Measurements from ENCODE around the gene FAM111B. TPM values are rescaled to one million over a fixed set of nuclear protein-coding genes. Genes with fewer than 3 reads are reported as not detected.

FAM111B gene
- total RNA-seq, 4 donors from 2014 or later = 0.37 to 1.7 (median 0.40) TPM

- Histone ChIP-seq H3K9me3 (no peaks in the 10 kb centered on the region), H3K27me3 (no peaks in the 10 kb centered on the region), H3K4me1 (peaks cover 0 to 44% (median 22%) of the 10 kb centered on the region in 4 donors), H3K4me3 (peak within 1 kb of the TSS; percentile 42 to 77 (median 64)), H3K27ac (peak within 1 kb of the TSS; percentile 91 to 95 (median 94)), H3K36me3 (no peaks in the 10 kb centered on the region)
- WGBS, 2 donors (ENCODE audit: low coverage in 1 of 2) = 0% methylated on average over 5 to 50 of the region's 50 CpGs
- in situ Hi-C loops (cut with MboI; ENCODE audit: low pct_ligation_motif_present in 1 of 4, low pct_unique_long_range_greater_than_20kb in 1 of 4, low sequenced_read_pairs in 3 of 4) (loop anchor here in 1 of 4 donors (10.0 kb wide), 1 partner anchor 568 kb away; the partner anchor contains the start of genes LPXN and ZFP91), intact Hi-C loops (cut with DNase I; ENCODE audit: low total_unique reads) (no loop called here)
- DNase-seq = peak; percentile 93
- TF ChIP-seq POLR2A (IDR thresholded peaks at IDR 0.05) (peak; percentile 66), CTCF (IDR thresholded peaks at IDR 0.05) (peak in 1 of 5 experiments; percentile 35), EP300 (IDR thresholded peaks at IDR 0.05; ENCODE audit: low read depth) (no peak), POLR2AphosphoS5 (IDR thresholded peaks at IDR 0.05) (peak; percentile 49 to 79 (median 71))
Measured at GRCh38 chr11:59142530-59143507, 35.8 kb downstream of the FAM111B start, which contains the start of gene FAM111A. TSS of gene FAM111A (plus strand) at chr11:59142856. CDS start at chr11:59148873, 6,017 bp downstream.

GRCh38 chr11:59144096-59144495 is 37.1 kb downstream of the FAM111B start:
- in situ Hi-C loops (cut with MboI; ENCODE audit: low pct_ligation_motif_present in 1 of 4, low pct_unique_long_range_greater_than_20kb in 1 of 4, low sequenced_read_pairs in 3 of 4) (loop anchor here in 1 of 4 donors (10.0 kb wide), 1 partner anchor 569 kb away; the partner anchor contains the start of genes LPXN and ZFP91), intact Hi-C loops (cut with DNase I; ENCODE audit: low total_unique reads) (no loop called here)
- 71 to 100% methylated on average over 1 of the region's 1 CpG for WGBS, 2 donors (ENCODE audit: low coverage in 1 of 2)
- H3K9me3 ChIP-seq = no peaks in the 10 kb centered on the region
- no peaks in the 10 kb centered on the region for H3K27me3 ChIP-seq
- peak overlapping the region; percentile 91 to 95 (median 94) for H3K27ac ChIP-seq
- TF ChIP-seq CTCF (IDR thresholded peaks at IDR 0.05) (no peak), POLR2A (IDR thresholded peaks at IDR 0.05) (no peak), EP300 (IDR thresholded peaks at IDR 0.05; ENCODE audit: low read depth) (no peak), POLR2AphosphoS5 (IDR thresholded peaks at IDR 0.05) (no peak)
- peaks cover 0 to 44% (median 22%) of the 10 kb centered on the region in 4 donors for H3K4me1 ChIP-seq
- no peak for DNase-seq
- H3K36me3 ChIP-seq = no peaks in the 10 kb centered on the region
- H3K4me3 ChIP-seq = peak overlapping the region in 3 of 4 donors; percentile 38 to 77 (median 41)

DNA sequence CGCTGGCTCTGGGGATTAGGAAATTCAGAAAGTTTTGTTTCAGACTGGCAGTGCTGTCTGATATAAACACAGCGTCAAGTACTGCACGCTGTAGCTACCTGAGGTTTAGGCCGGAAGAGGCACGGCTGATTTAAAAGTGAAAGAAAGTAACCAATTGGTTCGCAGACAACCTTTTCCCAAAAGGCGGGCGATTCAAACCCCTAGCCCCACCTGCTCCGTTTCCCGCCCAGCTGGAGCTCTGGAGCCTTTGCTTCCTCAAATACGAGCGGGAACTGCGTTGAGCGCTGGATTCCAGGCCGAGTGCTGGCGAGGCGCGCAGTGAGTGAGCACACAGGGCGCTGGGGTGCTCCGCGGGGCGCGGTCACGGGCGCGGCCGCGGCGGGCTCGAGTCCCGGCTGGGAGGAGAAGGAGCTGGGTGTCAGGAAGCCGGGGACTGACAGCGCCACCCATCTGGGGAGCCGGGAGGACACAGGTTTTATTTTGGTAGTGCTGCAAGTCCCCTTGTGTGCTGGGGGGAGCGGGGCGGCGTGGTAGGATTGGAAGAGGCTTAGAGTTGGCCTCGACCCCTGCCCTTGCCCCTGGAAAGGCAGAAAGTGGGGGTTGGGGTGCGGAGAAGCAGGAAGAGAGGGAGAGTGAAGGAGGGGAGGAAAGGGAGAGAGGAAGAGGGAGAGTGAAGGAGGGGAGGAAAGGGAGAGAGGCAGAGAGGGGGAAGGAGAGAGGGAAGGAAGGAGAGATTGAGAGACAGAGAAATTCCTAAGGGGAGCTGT is 37.7 kb downstream of the FAM111B start:
- in situ Hi-C loops (cut with MboI; ENCODE audit: low pct_ligation_motif_present in 1 of 4, low pct_unique_long_range_greater_than_20kb in 1 of 4, low sequenced_read_pairs in 3 of 4) (loop anchor here in 1 of 4 donors (10.0 kb wide), 1 partner anchor 570 kb away; the partner anchor contains the start of genes LPXN and ZFP91), intact Hi-C loops (cut with DNase I; ENCODE audit: low total_unique reads) (no loop called here)
- H3K4me3 ChIP-seq = peak overlapping the region; percentile 13 to 77 (median 40)
- DNase-seq = peak; percentile 89
- TF ChIP-seq CTCF (IDR thresholded peaks at IDR 0.05) = no peak
- peak in 2 of 3 donors; percentile 61 to 71 for TF ChIP-seq POLR2AphosphoS5 (IDR thresholded peaks at IDR 0.05)
- 3 to 15% methylated on average over 8 to 39 of the region's 39 CpGs for WGBS, 2 donors (ENCODE audit: low coverage in 1 of 2)
- H3K9me3 ChIP-seq = no peaks in the 10 kb centered on the region
- H3K36me3 ChIP-seq = no peaks in the 10 kb centered on the region
- peaks cover 0 to 44% (median 22%) of the 10 kb centered on the region in 4 donors for H3K4me1 ChIP-seq
- H3K27me3 ChIP-seq = no peaks in the 10 kb centered on the region
- peak overlapping the region; percentile 91 to 95 (median 94) for H3K27ac ChIP-seq
